T-helper 2 cell treated with Interferon-gamma antibody and Interleukin-4, amounts not matched to agents 5 μg/mL and 100 μg/mL, for 36 hours (primary cell): ENCODE measurements around the gene NAA38.

Experiments
- DNase-seq: peaks from one replicate; pipeline ENCODE4 v3.0.0; 2021; ENCODE audit warnings: low spot score
- H3K27ac Mint-ChIP-seq: one replicate; pipeline ENCODE4 v1.8.0; 2021; ENCODE audit warnings: mild to moderate bottlenecking, mixed read lengths
- H3K27me3 Mint-ChIP-seq: one replicate; pipeline ENCODE4 v1.8.0; 2021; ENCODE audit warnings: low read depth, mixed read lengths
- H3K36me3 Mint-ChIP-seq: one replicate; pipeline ENCODE4 v1.8.0; 2021; ENCODE audit warnings: low read depth, mixed read lengths
- H3K4me1 Mint-ChIP-seq: one replicate; pipeline ENCODE4 v1.8.0; 2021; ENCODE audit warnings: low read depth, mixed read lengths
- H3K4me3 Mint-ChIP-seq: one replicate; pipeline ENCODE4 v1.8.0; 2022; ENCODE audit warnings: mild to moderate bottlenecking, moderate library complexity, mixed read lengths
- H3K9me3 Mint-ChIP-seq: one replicate; pipeline ENCODE4 v1.8.0; 2021; ENCODE audit warnings: mixed read lengths

The NAA38 gene

GRCh38 chr17:7852262-7852670 lies 5.1 kb downstream of the NAA38 start:
- H3K4me1 Mint-ChIP-seq = peaks cover 16% of the 10 kb centered on the region
- H3K27ac Mint-ChIP-seq = no peak overlapping the region
- no peak for DNase-seq
- H3K9me3 Mint-ChIP-seq = no peaks in the 10 kb centered on the region
- H3K27me3 Mint-ChIP-seq = no peaks in the 10 kb centered on the region
- H3K4me3 Mint-ChIP-seq = no peak overlapping the region
- peaks cover 10% of the 10 kb centered on the region for H3K36me3 Mint-ChIP-seq

DNA sequence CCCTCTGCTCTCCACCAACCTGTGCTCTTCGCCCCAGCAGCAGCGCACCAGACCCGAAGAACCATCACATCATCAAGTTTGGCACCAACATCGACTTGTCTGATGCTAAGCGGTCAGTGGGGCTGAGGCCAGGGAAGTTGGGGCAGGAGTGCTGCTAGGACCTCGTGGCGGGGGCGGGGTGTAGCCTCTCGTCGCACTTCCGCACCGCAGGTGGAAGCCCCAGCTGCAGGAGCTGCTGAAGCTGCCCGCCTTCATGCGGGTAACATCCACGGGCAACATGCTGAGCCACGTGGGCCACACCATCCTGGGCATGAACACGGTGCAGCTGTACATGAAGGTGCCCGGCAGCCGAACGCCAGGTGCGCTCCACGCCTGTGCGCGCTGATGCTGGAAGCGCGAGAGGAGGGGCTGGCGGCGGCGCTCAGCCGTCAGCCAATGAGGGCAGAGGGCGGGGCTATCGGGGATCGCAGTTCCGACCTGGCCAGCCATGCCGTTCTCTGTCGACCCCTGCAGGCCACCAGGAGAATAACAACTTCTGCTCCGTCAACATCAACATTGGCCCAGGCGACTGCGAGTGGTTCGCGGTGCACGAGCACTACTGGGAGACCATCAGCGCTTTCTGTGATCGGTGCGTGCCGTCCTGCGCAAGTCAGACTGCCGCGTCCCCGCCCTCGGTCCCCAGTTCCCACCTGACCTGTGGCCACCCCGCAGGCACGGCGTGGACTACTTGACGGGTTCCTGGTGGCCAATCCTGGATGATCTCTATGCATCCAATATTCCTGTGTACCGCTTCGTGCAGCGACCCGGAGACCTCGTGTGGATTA lies 5.7 kb downstream of the NAA38 start:
- Mint-ChIP-seq H3K27ac (peak overlapping the region; percentile 26), H3K27me3 (no peaks in the 10 kb centered on the region), H3K4me3 (peak overlapping the region; percentile 83), H3K4me1 (peaks cover 16% of the 10 kb centered on the region), H3K9me3 (no peaks in the 10 kb centered on the region), H3K36me3 (peaks cover 12% of the 10 kb centered on the region)
- peak; percentile 90 for DNase-seq

DNA sequence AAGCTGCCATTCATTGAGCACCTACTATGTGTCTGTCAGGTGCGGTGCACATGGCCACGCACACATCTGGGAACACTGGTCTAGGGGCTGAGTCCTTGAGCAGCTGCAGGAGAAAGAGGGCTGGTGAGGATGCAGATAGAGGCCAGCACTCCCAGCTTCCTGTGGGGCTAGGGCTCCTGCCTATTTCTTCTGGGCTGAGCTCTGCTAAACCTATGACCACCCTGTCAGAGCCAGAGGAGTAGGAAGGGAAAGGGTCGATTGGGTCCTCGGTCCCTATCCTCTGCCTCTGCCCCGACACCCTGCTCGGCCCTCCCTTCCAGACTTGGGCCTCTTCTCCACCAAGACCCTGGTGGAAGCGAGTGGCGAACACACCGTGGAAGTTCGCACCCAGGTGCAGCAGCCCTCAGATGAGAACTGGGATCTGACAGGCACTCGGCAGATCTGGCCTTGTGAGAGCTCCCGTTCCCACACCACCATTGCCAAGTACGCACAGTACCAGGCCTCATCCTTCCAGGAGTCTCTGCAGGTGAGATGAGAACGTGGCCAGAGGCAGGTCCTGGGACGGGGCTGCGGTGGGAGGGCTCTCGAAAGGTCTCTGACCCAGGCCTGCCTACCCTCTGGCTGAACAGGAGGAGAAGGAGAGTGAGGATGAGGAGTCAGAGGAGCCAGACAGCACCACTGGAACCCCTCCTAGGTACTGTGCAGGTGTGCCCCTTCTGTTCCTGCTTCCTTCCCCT lies 6.5 kb downstream of the NAA38 start:
- Mint-ChIP-seq H3K4me1 (peaks cover 17% of the 10 kb centered on the region), H3K36me3 (peaks cover 10% of the 10 kb centered on the region), H3K4me3 (peak overlapping the region; percentile 83), H3K9me3 (no peaks in the 10 kb centered on the region), H3K27ac (peak overlapping the region; percentile 53), H3K27me3 (no peaks in the 10 kb centered on the region)
- no peak for DNase-seq

GRCh38 chr17:7849751-7850504 lies 7.4 kb downstream of the NAA38 start:
- Mint-ChIP-seq H3K27ac (peak overlapping the region; percentile 26), H3K4me1 (peaks cover 19% of the 10 kb centered on the region), H3K4me3 (no peak overlapping the region), H3K36me3 (peaks cover 8% of the 10 kb centered on the region), H3K9me3 (no peaks in the 10 kb centered on the region), H3K27me3 (no peaks in the 10 kb centered on the region)
- DNase-seq = no peak

DNA sequence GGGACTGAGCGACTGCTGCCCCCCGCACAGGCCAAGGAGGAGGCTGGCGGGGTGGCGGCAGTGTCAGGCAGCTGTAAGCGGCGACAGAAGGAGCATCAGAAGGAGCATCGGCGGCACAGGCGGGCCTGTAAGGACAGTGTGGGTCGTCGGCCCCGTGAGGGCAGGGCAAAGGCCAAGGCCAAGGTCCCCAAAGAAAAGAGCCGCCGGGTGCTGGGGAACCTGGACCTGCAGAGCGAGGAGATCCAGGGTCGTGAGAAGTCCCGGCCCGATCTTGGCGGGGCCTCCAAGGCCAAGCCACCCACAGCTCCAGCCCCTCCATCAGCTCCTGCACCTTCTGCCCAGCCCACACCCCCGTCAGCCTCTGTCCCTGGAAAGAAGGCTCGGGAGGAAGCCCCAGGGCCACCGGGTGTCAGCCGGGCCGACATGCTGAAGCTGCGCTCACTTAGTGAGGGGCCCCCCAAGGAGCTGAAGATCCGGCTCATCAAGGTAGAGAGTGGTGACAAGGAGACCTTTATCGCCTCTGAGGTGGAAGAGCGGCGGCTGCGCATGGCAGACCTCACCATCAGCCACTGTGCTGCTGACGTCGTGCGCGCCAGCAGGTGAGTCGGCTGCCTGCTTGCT lies 8.1 kb downstream of the NAA38 start:
- DNase-seq = no peak
- H3K4me1 Mint-ChIP-seq = peaks cover 21% of the 10 kb centered on the region
- H3K36me3 Mint-ChIP-seq = peaks cover 8% of the 10 kb centered on the region
- no peaks in the 10 kb centered on the region for H3K27me3 Mint-ChIP-seq
- no peak overlapping the region for H3K4me3 Mint-ChIP-seq
- no peaks in the 10 kb centered on the region for H3K9me3 Mint-ChIP-seq
- H3K27ac Mint-ChIP-seq = peak overlapping the region; percentile 26

GRCh38 chr17:7848739-7849129 lies 8.6 kb downstream of the NAA38 start:
- Mint-ChIP-seq H3K36me3 (peaks cover 5% of the 10 kb centered on the region), H3K4me3 (no peak overlapping the region), H3K4me1 (peaks cover 23% of the 10 kb centered on the region), H3K27ac (no peak overlapping the region), H3K9me3 (no peaks in the 10 kb centered on the region), H3K27me3 (no peaks in the 10 kb centered on the region)
- DNase-seq = no peak

DNA sequence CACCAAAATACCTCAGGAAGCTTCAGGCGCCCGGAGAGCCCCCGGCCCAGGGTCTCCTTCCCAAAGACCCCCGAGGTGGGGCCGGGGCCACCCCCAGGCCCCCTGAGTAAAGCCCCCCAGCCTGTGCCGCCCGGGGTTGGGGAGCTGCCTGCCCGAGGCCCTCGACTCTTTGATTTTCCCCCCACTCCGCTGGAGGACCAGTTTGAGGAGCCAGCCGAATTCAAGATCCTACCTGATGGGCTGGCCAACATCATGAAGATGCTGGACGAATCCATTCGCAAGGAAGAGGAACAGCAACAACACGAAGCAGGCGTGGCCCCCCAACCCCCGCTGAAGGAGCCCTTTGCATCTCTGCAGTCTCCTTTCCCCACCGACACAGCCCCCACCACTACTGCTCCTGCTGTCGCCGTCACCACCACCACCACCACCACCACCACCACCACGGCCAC lies 9.2 kb downstream of the NAA38 start:
- DNase-seq = no peak
- H3K27me3 Mint-ChIP-seq = no peaks in the 10 kb centered on the region
- no peak overlapping the region for H3K27ac Mint-ChIP-seq
- no peaks in the 10 kb centered on the region for H3K9me3 Mint-ChIP-seq
- H3K4me3 Mint-ChIP-seq = no peak overlapping the region
- H3K36me3 Mint-ChIP-seq = peaks cover 4% of the 10 kb centered on the region
- peaks cover 23% of the 10 kb centered on the region for H3K4me1 Mint-ChIP-seq

DNA sequence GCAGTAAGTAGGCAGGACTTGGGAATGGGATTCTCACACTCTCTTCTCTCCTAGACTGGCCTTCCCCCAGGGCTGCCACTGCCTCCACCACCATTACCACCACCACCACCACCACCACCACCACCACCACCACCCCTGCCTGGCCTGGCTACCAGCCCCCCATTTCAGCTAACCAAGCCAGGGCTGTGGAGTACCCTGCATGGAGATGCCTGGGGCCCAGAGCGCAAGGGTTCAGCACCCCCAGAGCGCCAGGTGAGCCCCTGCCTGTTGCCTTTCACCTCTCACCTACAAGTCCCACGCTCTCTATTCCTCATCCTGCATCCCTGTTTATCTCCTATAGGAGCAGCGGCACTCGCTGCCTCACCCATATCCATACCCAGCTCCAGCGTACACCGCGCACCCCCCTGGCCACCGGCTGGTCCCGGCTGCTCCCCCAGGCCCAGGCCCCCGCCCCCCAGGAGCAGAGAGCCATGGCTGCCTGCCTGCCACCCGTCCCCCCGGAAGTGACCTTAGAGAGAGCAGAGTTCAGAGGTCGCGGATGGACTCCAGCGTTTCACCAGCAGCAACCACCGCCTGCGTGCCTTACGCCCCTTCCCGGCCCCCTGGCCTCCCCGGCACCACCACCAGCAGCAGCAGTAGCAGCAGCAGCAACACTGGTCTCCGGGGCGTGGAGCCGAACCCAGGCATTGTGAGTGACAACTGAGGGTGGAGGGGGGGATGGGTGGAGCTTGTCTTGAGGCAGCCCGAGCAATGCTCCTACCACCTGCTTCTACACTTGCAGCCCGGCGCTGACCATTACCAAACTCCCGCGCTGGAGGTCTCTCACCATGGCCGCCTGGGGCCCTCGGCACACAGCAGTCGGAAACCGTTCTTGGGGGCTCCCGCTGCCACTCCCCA lies 10.3 kb downstream of the NAA38 start:
- peaks cover 4% of the 10 kb centered on the region for H3K36me3 Mint-ChIP-seq
- H3K4me1 Mint-ChIP-seq = peaks cover 31% of the 10 kb centered on the region
- H3K4me3 Mint-ChIP-seq = no peak overlapping the region
- DNase-seq = no peak
- no peaks in the 10 kb centered on the region for H3K27me3 Mint-ChIP-seq
- H3K9me3 Mint-ChIP-seq = no peaks in the 10 kb centered on the region
- peak overlapping the region; percentile 20 for H3K27ac Mint-ChIP-seq

- no peaks in the 10 kb centered on the region for H3K27me3 Mint-ChIP-seq
- H3K4me3 Mint-ChIP-seq = peak overlapping the region; percentile 32
- no peak for DNase-seq
- H3K27ac Mint-ChIP-seq = peak overlapping the region; percentile 74
- no peaks in the 10 kb centered on the region for H3K9me3 Mint-ChIP-seq
- peaks cover 31% of the 10 kb centered on the region for H3K4me1 Mint-ChIP-seq
- H3K36me3 Mint-ChIP-seq = peaks cover 4% of the 10 kb centered on the region
These were observed 11.2 kb downstream of the NAA38 start for GRCh38 chr17:7846063-7846735.

GRCh38 chr17:7845359-7846062 lies 11.8 kb downstream of the NAA38 start:
- Mint-ChIP-seq H3K4me1 (peaks cover 32% of the 10 kb centered on the region), H3K27ac (peak overlapping the region; percentile 99), H3K27me3 (no peaks in the 10 kb centered on the region), H3K36me3 (peaks cover 4% of the 10 kb centered on the region), H3K9me3 (no peaks in the 10 kb centered on the region), H3K4me3 (peak overlapping the region; percentile 99)
- no peak for DNase-seq

DNA sequence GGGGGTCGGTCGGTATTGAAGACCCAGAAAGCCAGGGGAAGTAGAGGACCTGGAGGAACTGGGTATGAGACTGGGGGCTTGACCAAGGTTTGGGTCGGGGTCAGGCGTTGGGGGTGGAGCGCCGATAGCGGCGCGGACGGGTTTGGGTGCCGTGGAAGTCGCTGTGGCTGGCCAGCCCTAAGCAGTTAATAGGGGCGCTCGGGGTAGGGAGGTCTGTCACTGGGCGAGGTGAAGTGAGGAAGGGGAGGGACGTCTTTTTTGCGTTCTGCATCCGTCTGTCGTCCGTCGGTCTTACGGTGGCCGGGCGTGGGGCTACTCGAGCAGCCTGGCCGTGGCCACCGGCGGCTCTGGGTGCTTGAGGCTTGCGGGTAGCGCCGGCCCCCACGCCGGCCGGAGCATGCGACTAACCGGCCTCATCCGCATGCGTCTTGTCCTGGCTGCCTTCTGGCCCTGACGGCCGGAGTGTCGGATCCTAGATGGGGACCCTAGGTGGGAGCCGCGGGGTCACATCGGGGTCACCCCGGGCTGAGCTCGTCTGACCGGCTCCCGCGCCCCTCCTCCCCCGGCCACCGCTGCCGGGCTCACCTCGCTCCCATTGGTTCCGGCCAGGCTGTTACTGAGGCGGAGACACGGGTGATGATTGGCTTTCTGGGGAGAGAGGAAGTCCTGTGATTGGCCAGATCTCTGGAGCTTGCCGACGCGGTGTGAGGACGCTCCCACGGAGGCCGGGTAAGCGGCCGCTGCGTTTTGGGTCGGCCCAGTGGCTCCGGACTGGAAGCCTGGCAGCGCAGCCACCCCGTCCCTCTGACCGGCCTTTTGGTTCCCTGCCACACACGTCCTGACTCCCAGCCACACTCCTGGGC lies 12.8 kb downstream of the NAA38 start:
- H3K36me3 Mint-ChIP-seq = peaks cover 2% of the 10 kb centered on the region

More for the DNA sequence above, 12.8 kb downstream of the NAA38 start:
- peak overlapping the region; percentile 99 for H3K4me3 Mint-ChIP-seq
- no peaks in the 10 kb centered on the region for H3K27me3 Mint-ChIP-seq
- peak overlapping the region; percentile 99 for H3K27ac Mint-ChIP-seq
- no peaks in the 10 kb centered on the region for H3K9me3 Mint-ChIP-seq
- DNase-seq = peak; percentile 90
- peaks cover 34% of the 10 kb centered on the region for H3K4me1 Mint-ChIP-seq
